ENCODE results near the gene FRG2.
"Not testable (repeated sequence)": the region's sequence is repeated elsewhere in the genome, so short reads cannot be mapped to it uniquely, and the experiment has no call there.

The FRG2 gene

DNA sequence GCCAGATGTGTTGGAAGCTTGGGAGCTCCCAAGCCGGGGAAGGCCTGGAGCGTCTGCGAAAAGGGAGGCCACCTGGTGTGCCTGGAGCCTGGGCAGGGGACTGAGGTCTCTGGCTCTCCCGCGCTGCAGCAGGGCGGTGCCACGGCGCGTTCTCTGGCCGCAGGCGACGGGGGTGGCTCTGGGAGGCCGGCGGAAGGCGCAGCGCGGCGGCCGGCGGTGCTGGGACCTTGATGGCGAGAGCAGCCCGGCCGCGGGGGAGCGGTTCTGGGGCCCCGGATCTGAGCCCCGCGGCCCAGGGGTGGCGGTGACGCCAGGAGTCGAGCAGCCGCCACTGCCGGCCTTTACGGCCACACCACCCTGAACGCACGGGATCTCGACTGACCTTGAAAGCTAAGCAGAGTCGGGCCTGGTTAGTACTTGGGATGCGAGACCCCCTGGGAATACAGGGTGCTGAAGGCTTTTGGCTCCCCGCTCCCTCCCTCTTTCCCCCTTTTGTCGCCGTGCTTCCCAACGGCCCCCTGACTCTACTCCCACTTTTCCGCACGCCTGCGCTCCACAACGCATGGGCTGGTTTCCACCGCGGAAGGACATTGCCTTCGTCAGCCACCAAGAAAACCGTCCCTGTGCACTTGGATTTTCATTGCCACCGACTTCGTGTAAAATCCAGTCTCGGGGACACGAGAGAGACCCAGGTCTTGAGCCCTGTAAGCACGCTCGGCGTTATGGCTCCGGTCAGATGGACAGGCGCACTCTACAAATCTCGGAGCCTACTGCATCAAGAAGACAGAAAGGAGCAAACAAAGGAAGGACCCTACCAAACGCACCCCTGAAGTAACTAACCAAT lies 9.5 kb downstream of the FRG2 start:
- H3K4me3 ChIP-seq (ENCODE audit: low read length): no peak overlapping the region

GRCh38 chr4:190016369-190017289 lies 10.4 kb downstream of the FRG2 start:
- H3K4me3 ChIP-seq (ENCODE audit: low read length): no peak overlapping the region
- no peak for DNase-seq (ENCODE audit: low read depth, low spot score)

More for the DNA sequence above, 9.5 kb downstream of the FRG2 start:
- no peak for DNase-seq (ENCODE audit: low read depth, low spot score)

- H3K4me3 ChIP-seq (ENCODE audit: low read length): no peak overlapping the region
- DNase-seq (ENCODE audit: low read depth, low spot score): no peak
These were observed 11.3 kb downstream of the FRG2 start for GRCh38 chr4:190015538-190016368.

DNA sequence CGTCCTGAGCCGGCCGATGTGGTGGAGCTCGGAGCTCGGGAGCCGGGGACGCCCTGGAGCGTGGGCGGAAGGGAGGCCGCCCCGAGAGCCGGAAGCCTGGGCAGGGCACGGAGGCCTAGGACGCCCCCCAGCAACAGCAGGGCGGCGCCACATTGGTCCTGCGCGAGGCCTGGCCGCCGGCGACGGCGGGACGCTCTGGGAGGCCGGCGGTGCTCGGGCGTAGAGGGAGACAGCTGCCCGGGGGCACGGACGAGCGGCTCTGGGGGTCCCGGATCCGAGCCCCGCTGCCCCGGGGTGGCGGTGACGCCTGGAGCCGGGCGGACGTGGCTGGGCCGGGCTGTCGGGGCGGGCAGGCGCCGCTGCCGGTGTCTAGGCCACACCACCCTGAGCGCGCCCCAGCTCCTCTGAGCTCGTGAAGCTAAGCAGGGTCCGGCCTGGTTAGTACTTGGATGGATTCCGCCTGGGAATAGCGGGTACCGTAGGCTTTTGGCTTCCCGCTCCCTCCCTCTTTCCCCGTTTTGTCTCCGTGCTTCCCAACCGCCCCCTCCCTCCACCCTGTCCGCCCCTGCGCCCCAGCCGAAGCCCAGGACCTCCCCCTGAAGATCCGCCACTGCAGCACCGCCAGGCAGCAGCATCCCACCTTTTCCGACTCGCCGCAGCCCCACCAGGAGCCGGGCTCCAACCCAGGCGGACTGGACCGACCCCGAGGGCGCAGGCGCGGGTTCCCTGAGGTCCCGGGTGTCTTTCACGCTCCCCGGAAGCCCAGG lies 12.1 kb downstream of the FRG2 start:
- no peak overlapping the region for H3K4me3 ChIP-seq (ENCODE audit: low read length)
- DNase-seq (ENCODE audit: low read depth, low spot score): no peak

- not testable (repeated sequence) for H3K4me3 ChIP-seq (ENCODE audit: low read length)
These were observed 37.1 kb downstream of the FRG2 start for GRCh38 chr4:189989941-189990340.

GRCh38 chr4:189988877-189989431 lies 38.1 kb downstream of the FRG2 start:
- no peak for DNase-seq (ENCODE audit: low read depth, low spot score)
- H3K4me3 ChIP-seq (ENCODE audit: low read length): no peak overlapping the region

More at GRCh38 chr4:189989941-189990340, 37.1 kb downstream of the FRG2 start:
- DNase-seq (ENCODE audit: low read depth, low spot score): not testable (repeated sequence)

GRCh38 chr4:189985651-189986243 lies 41.3 kb downstream of the FRG2 start:
- DNase-seq (ENCODE audit: low read depth, low spot score); H3K4me3 ChIP-seq (ENCODE audit: low read length): not testable (repeated sequence)

GRCh38 chr4:189984661-189985060 lies 42.4 kb downstream of the FRG2 start:
- DNase-seq (ENCODE audit: low read depth, low spot score); H3K4me3 ChIP-seq (ENCODE audit: low read length): not testable (repeated sequence)

GRCh38 chr4:189983916-189984526 lies 43.0 kb downstream of the FRG2 start:
- H3K4me3 ChIP-seq (ENCODE audit: low read length); DNase-seq (ENCODE audit: low read depth, low spot score): not testable (repeated sequence)

GRCh38 chr4:189981970-189982369 lies 45.1 kb downstream of the FRG2 start:
- no peak for DNase-seq (ENCODE audit: low read depth, low spot score)
- no peak overlapping the region for H3K4me3 ChIP-seq (ENCODE audit: low read length)

DNA sequence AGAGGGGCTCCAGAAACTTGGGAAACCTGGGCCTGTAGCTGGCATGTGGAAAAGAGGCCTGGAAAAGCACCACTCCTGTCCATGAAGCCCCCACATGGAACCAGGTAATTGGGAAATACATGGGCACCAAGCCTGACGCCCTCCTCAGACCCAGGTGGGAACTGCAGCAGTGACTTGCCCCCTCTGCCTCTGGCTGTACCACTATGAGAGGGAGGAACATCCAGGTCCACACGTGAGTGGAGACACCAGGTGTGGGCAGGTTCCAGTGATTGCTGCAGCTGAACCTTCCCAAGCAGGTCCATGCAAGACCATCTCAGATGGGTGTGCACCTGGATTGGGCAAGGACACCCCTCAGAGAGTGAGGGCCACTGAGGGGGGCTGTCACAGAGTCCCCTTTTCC lies 46.8 kb downstream of the FRG2 start:
- peak; percentile 8 for DNase-seq (ENCODE audit: low read depth, low spot score)
- not testable (repeated sequence) for H3K4me3 ChIP-seq (ENCODE audit: low read length)

GRCh38 chr4:189979196-189980047 lies 47.6 kb downstream of the FRG2 start:
- DNase-seq (ENCODE audit: low read depth, low spot score): no peak
- no peak overlapping the region for H3K4me3 ChIP-seq (ENCODE audit: low read length)
